ENCODE data around the gene KRTAP10-5.
"Not testable (repeated sequence)": the region's sequence is repeated elsewhere in the genome, so short reads cannot be mapped to it uniquely, and the experiment has no call there.

Gene KRTAP10-5

GRCh38 chr21:44550807-44551206, 29.6 kb downstream of the KRTAP10-5 start:
- Histone ChIP-seq H3K36me3 (ENCODE audit: control insufficient read depth, low read depth, low read length) (no peaks in the 10 kb centered on the region), H3K27ac (ENCODE audit: low read length) (no peak overlapping the region), H3K9me3 (ENCODE audit: control insufficient read depth, low read depth, low read length) (peaks cover 8% of the 10 kb centered on the region), H3K27me3 (ENCODE audit: control insufficient read depth, insufficient read depth, low read length) (no peaks in the 10 kb centered on the region), H3K4me1 (ENCODE audit: control insufficient read depth, low read depth, low read length) (peaks cover 33% of the 10 kb centered on the region), H3K4me3 (ENCODE audit: low read length) (no peak overlapping the region), H3K9ac (ENCODE audit: low read length) (no peak overlapping the region)

- H3K4me3 ChIP-seq (ENCODE audit: low read length); H3K27ac ChIP-seq (ENCODE audit: low read length); H3K9me3 ChIP-seq (ENCODE audit: control insufficient read depth, low read depth, low read length); H3K27me3 ChIP-seq (ENCODE audit: control insufficient read depth, insufficient read depth, low read length); H3K9ac ChIP-seq (ENCODE audit: low read length); H3K36me3 ChIP-seq (ENCODE audit: control insufficient read depth, low read depth, low read length): not testable (repeated sequence)
- peaks cover 33% of the 10 kb centered on the region for H3K4me1 ChIP-seq (ENCODE audit: control insufficient read depth, low read depth, low read length)
These were observed 30.1 kb downstream of the KRTAP10-5 start for GRCh38 chr21:44550285-44550684.

- peaks cover 33% of the 10 kb centered on the region for H3K4me1 ChIP-seq (ENCODE audit: control insufficient read depth, low read depth, low read length)
- no peaks in the 10 kb centered on the region for H3K36me3 ChIP-seq (ENCODE audit: control insufficient read depth, low read depth, low read length)
- peak overlapping the region; percentile 85 for H3K27ac ChIP-seq (ENCODE audit: low read length)
- H3K9ac ChIP-seq (ENCODE audit: low read length) = peak overlapping the region; percentile 50
- H3K27me3 ChIP-seq (ENCODE audit: control insufficient read depth, insufficient read depth, low read length) = no peaks in the 10 kb centered on the region
- H3K4me3 ChIP-seq (ENCODE audit: low read length) = no peak overlapping the region
- H3K9me3 ChIP-seq (ENCODE audit: control insufficient read depth, low read depth, low read length) = peaks cover 8% of the 10 kb centered on the region
These were observed 30.7 kb downstream of the KRTAP10-5 start for GRCh38 chr21:44549525-44550211.

GRCh38 chr21:44548922-44549321, 31.5 kb downstream of the KRTAP10-5 start:
- Histone ChIP-seq H3K9ac (ENCODE audit: low read length) (peak overlapping the region; percentile 50), H3K4me3 (ENCODE audit: low read length) (peak overlapping the region; percentile 22), H3K27me3 (ENCODE audit: control insufficient read depth, insufficient read depth, low read length) (no peaks in the 10 kb centered on the region), H3K27ac (ENCODE audit: low read length) (peak overlapping the region; percentile 85), H3K4me1 (ENCODE audit: control insufficient read depth, low read depth, low read length) (peaks cover 33% of the 10 kb centered on the region), H3K36me3 (ENCODE audit: control insufficient read depth, low read depth, low read length) (no peaks in the 10 kb centered on the region), H3K9me3 (ENCODE audit: control insufficient read depth, low read depth, low read length) (peaks cover 8% of the 10 kb centered on the region)

- Histone ChIP-seq H3K27ac (ENCODE audit: low read length) (peak overlapping the region; percentile 85), H3K36me3 (ENCODE audit: control insufficient read depth, low read depth, low read length) (no peaks in the 10 kb centered on the region), H3K9me3 (ENCODE audit: control insufficient read depth, low read depth, low read length) (peaks cover 8% of the 10 kb centered on the region), H3K4me1 (ENCODE audit: control insufficient read depth, low read depth, low read length) (peaks cover 33% of the 10 kb centered on the region), H3K9ac (ENCODE audit: low read length) (peak overlapping the region; percentile 50), H3K27me3 (ENCODE audit: control insufficient read depth, insufficient read depth, low read length) (no peaks in the 10 kb centered on the region), H3K4me3 (ENCODE audit: low read length) (peak overlapping the region; percentile 22)
These were observed 32.0 kb downstream of the KRTAP10-5 start for GRCh38 chr21:44548381-44548780.

- Histone ChIP-seq H3K27me3 (ENCODE audit: control insufficient read depth, insufficient read depth, low read length) (no peaks in the 10 kb centered on the region), H3K9me3 (ENCODE audit: control insufficient read depth, low read depth, low read length) (peaks cover 8% of the 10 kb centered on the region), H3K36me3 (ENCODE audit: control insufficient read depth, low read depth, low read length) (no peaks in the 10 kb centered on the region), H3K4me3 (ENCODE audit: low read length) (no peak overlapping the region), H3K9ac (ENCODE audit: low read length) (no peak overlapping the region), H3K27ac (ENCODE audit: low read length) (no peak overlapping the region), H3K4me1 (ENCODE audit: control insufficient read depth, low read depth, low read length) (peaks cover 30% of the 10 kb centered on the region)
These were observed 32.6 kb downstream of the KRTAP10-5 start for GRCh38 chr21:44547656-44548331.

- no peaks in the 10 kb centered on the region for H3K36me3 ChIP-seq (ENCODE audit: control insufficient read depth, low read depth, low read length)
- peaks cover 21% of the 10 kb centered on the region for H3K4me1 ChIP-seq (ENCODE audit: control insufficient read depth, low read depth, low read length)
- no peak overlapping the region for H3K27ac ChIP-seq (ENCODE audit: low read length)
- peaks cover 8% of the 10 kb centered on the region for H3K9me3 ChIP-seq (ENCODE audit: control insufficient read depth, low read depth, low read length)
- H3K4me3 ChIP-seq (ENCODE audit: low read length) = no peak overlapping the region
- no peak overlapping the region for H3K9ac ChIP-seq (ENCODE audit: low read length)
- no peaks in the 10 kb centered on the region for H3K27me3 ChIP-seq (ENCODE audit: control insufficient read depth, insufficient read depth, low read length)
These were observed 35.8 kb downstream of the KRTAP10-5 start for GRCh38 chr21:44544566-44544965.

GRCh38 chr21:44542716-44543115, 37.7 kb downstream of the KRTAP10-5 start:
- Histone ChIP-seq H3K36me3 (ENCODE audit: control insufficient read depth, low read depth, low read length) (no peaks in the 10 kb centered on the region), H3K27ac (ENCODE audit: low read length) (no peak overlapping the region), H3K4me3 (ENCODE audit: low read length) (no peak overlapping the region), H3K27me3 (ENCODE audit: control insufficient read depth, insufficient read depth, low read length) (no peaks in the 10 kb centered on the region), H3K9me3 (ENCODE audit: control insufficient read depth, low read depth, low read length) (peaks cover 8% of the 10 kb centered on the region), H3K9ac (ENCODE audit: low read length) (no peak overlapping the region), H3K4me1 (ENCODE audit: control insufficient read depth, low read depth, low read length) (peaks cover 4% of the 10 kb centered on the region)

GRCh38 chr21:44540741-44541288, 39.6 kb downstream of the KRTAP10-5 start:
- no peaks in the 10 kb centered on the region for H3K9me3 ChIP-seq (ENCODE audit: control insufficient read depth, low read depth, low read length)

GRCh38 chr21:44539991-44540666, 40.3 kb downstream of the KRTAP10-5 start, which contains the start of gene KRTAP10-1:
Gene KRTAP10-1 (minus strand): TSS chr21:44540195. CDS start chr21:44540150, 45 bp downstream.
- Histone ChIP-seq H3K27ac (ENCODE audit: low read length) (no peak within 1 kb of the TSS), H3K27me3 (ENCODE audit: control insufficient read depth, insufficient read depth, low read length) (no peaks in the 10 kb centered on the region), H3K4me1 (ENCODE audit: control insufficient read depth, low read depth, low read length) (no peaks in the 10 kb centered on the region), H3K9me3 (ENCODE audit: control insufficient read depth, low read depth, low read length) (no peaks in the 10 kb centered on the region), H3K9ac (ENCODE audit: low read length) (no peak within 1 kb of the TSS), H3K36me3 (ENCODE audit: control insufficient read depth, low read depth, low read length) (no peaks in the 10 kb centered on the region), H3K4me3 (ENCODE audit: low read length) (no peak within 1 kb of the TSS)

More at GRCh38 chr21:44540741-44541288, 39.6 kb downstream of the KRTAP10-5 start:
- H3K27ac ChIP-seq (ENCODE audit: low read length) = no peak overlapping the region
- H3K4me1 ChIP-seq (ENCODE audit: control insufficient read depth, low read depth, low read length) = no peaks in the 10 kb centered on the region
- H3K4me3 ChIP-seq (ENCODE audit: low read length) = no peak overlapping the region
- no peaks in the 10 kb centered on the region for H3K27me3 ChIP-seq (ENCODE audit: control insufficient read depth, insufficient read depth, low read length)
- H3K36me3 ChIP-seq (ENCODE audit: control insufficient read depth, low read depth, low read length) = no peaks in the 10 kb centered on the region
- H3K9ac ChIP-seq (ENCODE audit: low read length) = no peak overlapping the region

- Histone ChIP-seq H3K27me3 (ENCODE audit: control insufficient read depth, insufficient read depth, low read length) (no peaks in the 10 kb centered on the region), H3K9me3 (ENCODE audit: control insufficient read depth, low read depth, low read length) (no peaks in the 10 kb centered on the region), H3K4me1 (ENCODE audit: control insufficient read depth, low read depth, low read length) (no peaks in the 10 kb centered on the region), H3K4me3 (ENCODE audit: low read length) (no peak overlapping the region), H3K27ac (ENCODE audit: low read length) (no peak overlapping the region), H3K9ac (ENCODE audit: low read length) (no peak overlapping the region), H3K36me3 (ENCODE audit: control insufficient read depth, low read depth, low read length) (no peaks in the 10 kb centered on the region)
These were observed 41.4 kb downstream of the KRTAP10-5 start for GRCh38 chr21:44539046-44539445.
